Fibroblast of lung (primary cell): Measurements from ENCODE around the gene LRRC47. TPM values are rescaled to one million over a fixed set of nuclear protein-coding genes. Genes with fewer than 3 reads are reported as not detected.

ENCODE experiments used
- DNase-seq, 2 donors: peaks; one replicate each; pipeline versions ENCODE4 v3.0.0 to v3.0.0-alpha.2; 2010; ENCODE audit warnings: low read depth in 2 of 2
- H2AFZ ChIP-seq: 2 replicates; pipeline ENCODE4 v1.5.1; 2012; ENCODE audit warnings: low read length, control low read depth, inconsistent platforms
- H3K27ac ChIP-seq: 2 replicates; pipeline ENCODE4 v1.5.1; 2011; ENCODE audit warnings: low read length, control low read depth; ENCODE audit not compliant: insufficient read depth
- H3K27me3 ChIP-seq: 2 replicates; pipeline ENCODE4 v1.5.1; 2011; ENCODE audit warnings: mild to moderate bottlenecking, low read length; ENCODE audit not compliant: control insufficient read depth, insufficient read depth
- H3K36me3 ChIP-seq: 2 replicates; pipeline ENCODE4 v1.5.1; 2011; ENCODE audit warnings: low read length; ENCODE audit not compliant: control insufficient read depth, insufficient read depth
- H3K4me1 ChIP-seq: 2 replicates; pipeline ENCODE4 v1.5.1; 2011; ENCODE audit warnings: low read length; ENCODE audit not compliant: control insufficient read depth, insufficient read depth; ENCODE audit errors: extremely low read depth
- H3K4me2 ChIP-seq: 2 replicates; pipeline ENCODE4 v1.5.1; 2011; ENCODE audit warnings: low read length, control low read depth; ENCODE audit not compliant: insufficient read depth; ENCODE audit errors: extremely low read depth
- H3K4me3 ChIP-seq, 4 experiments: fragments of 200-600 bp in 1 of 4; sonication (generic) in 1 of 4; replicated peaks in 1 of 4; 2 replicates each; pipeline ENCODE4 v1.5.1; 2011 to 2016; ENCODE audit warnings: low read length in 4 of 4, low read depth in 3 of 4, mild to moderate bottlenecking in 3 of 4, control low read depth in 2 of 4, inconsistent platforms in 1 of 4, mixed read lengths in 1 of 4; ENCODE audit not compliant: insufficient read depth in 1 of 4; ENCODE audit errors: control extremely low read depth in 1 of 4
- H3K79me2 ChIP-seq: 2 replicates; pipeline ENCODE4 v1.5.1; 2012; ENCODE audit warnings: mild to moderate bottlenecking, low read length, inconsistent platforms; ENCODE audit not compliant: control insufficient read depth, insufficient read depth
- H3K9ac ChIP-seq: 2 replicates; pipeline ENCODE4 v1.5.1; 2011; ENCODE audit warnings: mild to moderate bottlenecking, low read length, control low read depth; ENCODE audit not compliant: insufficient read depth
- H3K9me3 ChIP-seq: 2 replicates; pipeline ENCODE4 v1.5.1; 2012; ENCODE audit warnings: low read depth, low read length; ENCODE audit not compliant: control insufficient read depth, insufficient read depth
- H4K20me1 ChIP-seq: 2 replicates; pipeline ENCODE4 v1.5.1; 2011; ENCODE audit warnings: low read length; ENCODE audit not compliant: control insufficient read depth, insufficient read depth; ENCODE audit errors: extremely low read depth
- EZH2 ChIP-seq: IDR thresholded peaks from 2 replicates; pipeline ENCODE4 v1.5.1; 2012; ENCODE audit warnings: low read length, control low read depth, mild to moderate bottlenecking; ENCODE audit errors: missing control alignments
- polyA plus RNA-seq, 2 donors: library from polyadenylated mRNA; depleted of rRNA in 1 of 2; stranded (reverse) in 1 of 2; unstranded in 1 of 2; fragments of >200 nt; gene quantifications; 2 replicates each; pipeline ENCODE4 v1.2.1, GENCODE V29; 2011 to 2012; ENCODE audit warnings: missing spikeins in 1 of 2
- total RNA-seq: library from RNA; depleted of rRNA; stranded (reverse); fragments of >200 nt; gene quantifications from 2 replicates; pipeline ENCODE4 v1.2.1, GENCODE V29; 2014
- TF ChIP-seq, protein P1 (sequence below), 2 donors: IDR thresholded peaks in 1 of 2; conservative IDR thresholded peaks in 1 of 2; 1 replicate in 1 of 2; 2 replicates in 1 of 2; pipeline ENCODE4 v1.5.1; 2011 to 2012; ENCODE audit warnings: low read length in 2 of 2, control low read depth in 1 of 2, inconsistent platforms in 1 of 2, low read depth in 1 of 2, mild to moderate bottlenecking in 1 of 2

Gene LRRC47
- total and polyA plus RNA-seq, 2 donors (not counting 1 experiment from before 2014, with no cell fraction given), result 25.1 to 28.8 TPM

DNA sequence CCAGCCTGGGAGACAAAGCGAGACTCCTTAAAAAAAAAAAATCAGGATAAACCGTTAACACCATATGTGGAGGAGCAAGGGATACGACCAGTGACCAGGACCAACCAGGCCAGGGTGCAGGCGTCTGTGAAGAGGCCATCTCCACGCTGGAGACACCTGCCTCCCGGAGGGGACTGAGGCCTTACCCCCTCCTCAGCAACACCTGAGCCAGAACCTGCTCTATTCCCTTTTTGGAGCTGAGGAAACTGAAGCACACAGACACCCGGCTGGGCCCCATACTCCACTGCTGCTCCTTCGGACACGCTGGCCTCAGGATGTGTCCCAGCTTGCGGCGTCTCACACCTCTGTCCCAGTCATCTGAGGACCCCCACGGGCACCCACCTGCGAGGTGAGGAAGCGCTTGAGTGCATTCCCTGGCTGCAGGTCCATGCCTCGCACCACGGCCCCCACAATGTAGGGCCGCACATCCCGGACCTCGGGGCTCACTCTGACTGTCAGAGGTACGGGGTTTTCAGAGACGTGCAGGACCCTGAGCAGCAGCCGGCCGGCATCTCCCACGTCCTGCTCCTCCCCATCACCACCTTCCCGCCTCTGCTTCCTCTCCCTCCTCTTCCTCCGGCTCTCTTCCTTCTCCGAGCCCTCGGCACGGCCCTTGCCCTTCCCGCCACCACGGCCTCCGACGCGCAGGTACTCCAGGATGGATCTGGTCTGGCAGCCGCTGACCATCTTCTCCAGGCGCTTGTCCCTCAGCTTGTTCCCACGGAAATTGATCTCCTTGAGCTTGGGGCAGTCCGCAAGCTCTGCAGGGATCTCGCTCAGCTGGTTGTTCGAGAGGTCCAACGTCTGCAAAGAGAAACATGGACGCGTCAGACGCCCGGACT lies 9.6 kb downstream of the LRRC47 start:
- Histone ChIP-seq H3K9ac (no peak overlapping the region), H3K27me3 (no peaks in the 10 kb centered on the region), H3K4me2 (no peak overlapping the region), H3K4me1 (no peaks in the 10 kb centered on the region), H3K27ac (no peak overlapping the region), H2AFZ (no peak overlapping the region), H3K4me3 (no peak overlapping the region), H3K36me3 (peaks cover 21% of the 10 kb centered on the region), H3K79me2 (peaks cover 37% of the 10 kb centered on the region), H3K9me3 (no peaks in the 10 kb centered on the region), H4K20me1 (no peaks in the 10 kb centered on the region)
- DNase-seq, result no peak
- TF ChIP-seq, protein P1, sequence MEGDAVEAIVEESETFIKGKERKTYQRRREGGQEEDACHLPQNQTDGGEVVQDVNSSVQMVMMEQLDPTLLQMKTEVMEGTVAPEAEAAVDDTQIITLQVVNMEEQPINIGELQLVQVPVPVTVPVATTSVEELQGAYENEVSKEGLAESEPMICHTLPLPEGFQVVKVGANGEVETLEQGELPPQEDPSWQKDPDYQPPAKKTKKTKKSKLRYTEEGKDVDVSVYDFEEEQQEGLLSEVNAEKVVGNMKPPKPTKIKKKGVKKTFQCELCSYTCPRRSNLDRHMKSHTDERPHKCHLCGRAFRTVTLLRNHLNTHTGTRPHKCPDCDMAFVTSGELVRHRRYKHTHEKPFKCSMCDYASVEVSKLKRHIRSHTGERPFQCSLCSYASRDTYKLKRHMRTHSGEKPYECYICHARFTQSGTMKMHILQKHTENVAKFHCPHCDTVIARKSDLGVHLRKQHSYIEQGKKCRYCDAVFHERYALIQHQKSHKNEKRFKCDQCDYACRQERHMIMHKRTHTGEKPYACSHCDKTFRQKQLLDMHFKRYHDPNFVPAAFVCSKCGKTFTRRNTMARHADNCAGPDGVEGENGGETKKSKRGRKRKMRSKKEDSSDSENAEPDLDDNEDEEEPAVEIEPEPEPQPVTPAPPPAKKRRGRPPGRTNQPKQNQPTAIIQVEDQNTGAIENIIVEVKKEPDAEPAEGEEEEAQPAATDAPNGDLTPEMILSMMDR (conservative IDR thresholded peaks at IDR 0.05 in 1 of 2, IDR thresholded peaks at IDR 0.05 in 1 of 2; ENCODE audit: low read depth in 1 of 2, low read length in 2 of 2), result no peak
- TF ChIP-seq EZH2, result no peak

DNA sequence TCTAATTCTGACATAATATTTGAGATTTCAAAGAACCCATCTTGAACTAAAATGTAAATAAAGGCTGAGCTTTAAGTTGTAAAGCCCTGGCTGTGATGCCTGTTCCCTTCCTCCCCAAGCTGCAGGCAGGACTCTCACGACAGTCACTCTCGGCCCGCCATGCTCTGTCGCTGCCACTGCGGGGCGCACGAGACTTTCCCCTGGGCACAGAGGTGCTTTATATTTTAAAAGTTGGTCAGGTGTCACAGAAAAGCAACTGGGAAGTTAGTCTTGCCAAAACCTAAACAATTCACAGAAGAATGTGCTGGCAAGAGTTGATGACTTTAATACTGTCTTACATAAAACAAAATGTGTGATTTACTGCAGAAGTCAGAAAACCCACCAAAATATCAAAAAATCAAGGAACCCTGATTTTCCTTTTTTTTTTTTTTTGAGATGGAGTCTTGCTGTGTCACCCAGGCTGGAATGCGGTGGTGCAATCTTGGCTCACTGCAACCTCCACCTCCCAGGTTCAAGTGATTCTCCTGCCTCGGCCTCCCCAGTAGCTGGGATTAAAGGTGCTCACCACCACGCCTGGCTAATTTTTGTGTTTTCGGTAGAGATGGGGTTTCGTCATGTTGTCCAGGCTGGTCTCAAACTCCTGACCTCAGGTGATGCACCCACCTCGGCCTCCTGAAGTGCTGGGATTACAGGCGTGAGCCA lies 10.7 kb downstream of the LRRC47 start:
- Histone ChIP-seq H3K79me2 (peaks cover 30% of the 10 kb centered on the region), H3K4me1 (no peaks in the 10 kb centered on the region), H3K4me2 (no peak overlapping the region), H2AFZ (no peak overlapping the region), H3K9ac (no peak overlapping the region), H3K36me3 (peaks cover 21% of the 10 kb centered on the region), H3K4me3 (no peak overlapping the region), H3K9me3 (no peaks in the 10 kb centered on the region), H3K27me3 (no peaks in the 10 kb centered on the region), H3K27ac (no peak overlapping the region), H4K20me1 (no peaks in the 10 kb centered on the region)
- TF ChIP-seq, protein P1 (conservative IDR thresholded peaks at IDR 0.05 in 1 of 2, IDR thresholded peaks at IDR 0.05 in 1 of 2; ENCODE audit: low read depth in 1 of 2, low read length in 2 of 2), result peak; percentile 12 to 38
- TF ChIP-seq EZH2, result no peak
- DNase-seq, result no peak

DNA sequence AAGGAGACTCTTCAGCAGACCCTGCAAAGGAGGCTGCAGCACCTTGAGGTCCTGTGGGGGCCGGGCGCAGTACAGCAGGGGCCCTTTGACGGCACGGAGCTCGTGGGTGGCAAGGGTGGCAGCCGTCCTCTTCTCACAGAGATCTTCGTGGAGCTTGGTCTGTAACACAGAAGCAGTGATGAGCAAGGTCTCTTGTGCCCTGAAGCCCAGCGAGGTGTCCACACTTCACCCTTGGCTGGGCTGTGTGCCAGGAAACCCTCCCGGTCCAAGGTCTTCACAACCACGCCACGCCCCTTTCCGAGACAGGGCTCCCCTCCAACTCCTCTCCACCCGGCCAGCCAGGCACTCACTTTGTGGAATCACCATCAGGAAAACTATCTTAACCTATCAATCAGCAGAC lies 11.3 kb downstream of the LRRC47 start:
- no peak overlapping the region for H2AFZ ChIP-seq
- TF ChIP-seq EZH2, result no peak
- TF ChIP-seq, protein P1 (conservative IDR thresholded peaks at IDR 0.05 in 1 of 2, IDR thresholded peaks at IDR 0.05 in 1 of 2; ENCODE audit: low read depth in 1 of 2, low read length in 2 of 2), result no peak
- no peaks in the 10 kb centered on the region for H4K20me1 ChIP-seq
- no peaks in the 10 kb centered on the region for H3K27me3 ChIP-seq
- H3K79me2 ChIP-seq, result peaks cover 24% of the 10 kb centered on the region
- H3K4me2 ChIP-seq, result no peak overlapping the region
- no peak overlapping the region for H3K9ac ChIP-seq
- H3K4me1 ChIP-seq, result no peaks in the 10 kb centered on the region
- no peaks in the 10 kb centered on the region for H3K9me3 ChIP-seq
- no peak overlapping the region for H3K4me3 ChIP-seq
- no peak overlapping the region for H3K27ac ChIP-seq
- H3K36me3 ChIP-seq, result peaks cover 21% of the 10 kb centered on the region
- DNase-seq, result no peak
